ENCODE results near the gene AKR1B1. TPM values are rescaled to one million over a fixed set of nuclear protein-coding genes. Genes with fewer than 3 reads are reported as not detected.
A peak's percentile ranks its signal among the peaks of the same experiment; 100 is the strongest.

The AKR1B1 gene
- total and polyA plus RNA-seq, 2 of the 13 experiments (the other 11 are each of a cell fraction or from before 2014, with no cell fraction given): 89.9 to 133 TPM

- TF ChIP-seq ZNF687 (CRISPR knock-in tag; IDR thresholded peaks at IDR 0.05) (0 out of 2 replicates have a peak, but pooled peaks have one; percentile 10), FOXK1 (CRISPR knock-in tag; IDR thresholded peaks at IDR 0.05; ENCODE audit: borderline replicate concordance, low read depth) (no peak), HDAC2 (CRISPR knock-in tag; IDR thresholded peaks at IDR 0.05) (no peak), TP53 (CRISPR knock-in tag; conservative IDR thresholded peaks at IDR 0.05) (no peak), REXO4 (CRISPR knock-in tag; IDR thresholded peaks at IDR 0.05; ENCODE audit: borderline replicate concordance) (no peak), CBX1 (IDR thresholded peaks at IDR 0.05; ENCODE audit: low read depth) (no peak), HIVEP1 (CRISPR knock-in tag; IDR thresholded peaks at IDR 0.05) (no peak), ZIK1 (CRISPR knock-in tag; IDR thresholded peaks at IDR 0.05; ENCODE audit: borderline replicate concordance, low read depth) (no peak), NR0B2 (CRISPR knock-in tag; IDR thresholded peaks at IDR 0.05) (no peak), CREM (IDR thresholded peaks at IDR 0.05) (no peak), CREM (CRISPR knock-in tag; IDR thresholded peaks at IDR 0.05) (no peak), POLR2G (IDR thresholded peaks at IDR 0.05; ENCODE audit: low read depth, low read length) (0 out of 2 replicates have a peak, but pooled peaks have one; percentile 28), ZNF569 (CRISPR knock-in tag; IDR thresholded peaks at IDR 0.05; ENCODE audit: borderline replicate concordance) (no peak), CHD4 (IDR thresholded peaks at IDR 0.05; ENCODE audit: borderline replicate concordance, low read length) (no peak), RARA (CRISPR knock-in tag; IDR thresholded peaks at IDR 0.05) (peak; percentile 75), IKZF5 (CRISPR knock-in tag; IDR thresholded peaks at IDR 0.05) (no peak), SKIL (CRISPR knock-in tag; IDR thresholded peaks at IDR 0.05; ENCODE audit: borderline replicate concordance) (no peak), TBX2 (CRISPR knock-in tag; IDR thresholded peaks at IDR 0.05; ENCODE audit: borderline replicate concordance) (0 out of 2 replicates have a peak, but pooled peaks have one; percentile 23), BRF2 (CRISPR knock-in tag; IDR thresholded peaks at IDR 0.05) (no peak), KLF15 (CRISPR knock-in tag; IDR thresholded peaks at IDR 0.05; ENCODE audit: borderline replicate concordance) (no peak), DRAP1 (CRISPR knock-in tag; IDR thresholded peaks at IDR 0.05) (no peak), KLF9 (CRISPR knock-in tag; IDR thresholded peaks at IDR 0.05; ENCODE audit: low read depth) (no peak)
Measured at GRCh38 chr7:134422638-134423037, 36.3 kb downstream of the AKR1B1 start (continued).

Data from HepG2 (cell line).